ENCODE data around the gene ALG6. TPM values are rescaled to one million over a fixed set of nuclear protein-coding genes. Genes with fewer than 3 reads are reported as not detected.

ALG6 gene
- total and polyA plus RNA-seq, 8 donors = 11.8 to 27.3 (median 23.1) TPM

GRCh38 chr1:63480057-63480456, 112.6 kb downstream of the ALG6 start:
- DNase-seq (no peak), ATAC-seq (no peak)
- intact Hi-C loops (cut with DNase I) = no loop called here
- no peaks in the 10 kb centered on the region for H3K4me1 ChIP-seq
- no peak overlapping the region for H3K27ac ChIP-seq
- TF ChIP-seq CTCF (IDR thresholded peaks at IDR 0.05) = no peak
- no peak overlapping the region for H3K4me3 ChIP-seq
- H3K27me3 ChIP-seq = no peaks in the 10 kb centered on the region
- H3K9me3 ChIP-seq = no peaks in the 10 kb centered on the region
- H3K36me3 ChIP-seq = no peaks in the 10 kb centered on the region

- Histone ChIP-seq H3K27ac (no peak overlapping the region), H3K9me3 (no peaks in the 10 kb centered on the region), H3K4me3 (no peak overlapping the region), H3K36me3 (no peaks in the 10 kb centered on the region), H3K27me3 (no peaks in the 10 kb centered on the region), H3K4me1 (no peaks in the 10 kb centered on the region)
- no peak for TF ChIP-seq CTCF (IDR thresholded peaks at IDR 0.05)
- intact Hi-C loops (cut with DNase I) = no loop called here
- DNase-seq (peak in 2 of 4 donors; percentile 73 to 77), ATAC-seq (peak; percentile 29)
Measured at GRCh38 chr1:63486629-63487028, 119.2 kb downstream of the ALG6 start.

GRCh38 chr1:63487336-63488065, 120.1 kb downstream of the ALG6 start:
- Histone ChIP-seq H3K9me3 (no peaks in the 10 kb centered on the region), H3K27me3 (no peaks in the 10 kb centered on the region), H3K4me1 (no peaks in the 10 kb centered on the region), H3K36me3 (no peaks in the 10 kb centered on the region), H3K27ac (no peak overlapping the region), H3K4me3 (no peak overlapping the region)
- TF ChIP-seq CTCF (IDR thresholded peaks at IDR 0.05) = no peak
- intact Hi-C loops (cut with DNase I) = no loop called here
- DNase-seq = peak in 2 of 4 donors; percentile 87 to 91
- peak; percentile 77 for ATAC-seq

Small RNA genes lying within 50 kb of the gene (microRNA-seq; reads per million reads assigned to microRNA genes)
- 0 reads per million in 2 donors for gene MIR6068

Other genes with a start within 250 kb of the ALG6 start
- not detected for gene FOXD3, start 45.1 kb upstream of the ALG6 start, total RNA-seq
- gene FOXD3, start 45.1 kb upstream of the ALG6 start, polyA plus RNA-seq (ENCODE audit: insufficient read length in 6 of 6) = not detected
- gene ITGB3BP, start 155.6 kb downstream of the ALG6 start, total RNA-seq = 10 to 100 TPM; 16.6 to 19.0 TPM
- gene ITGB3BP, start 155.6 kb downstream of the ALG6 start, polyA plus RNA-seq (ENCODE audit: insufficient read length in 6 of 6) = 10 to 100 TPM; 50.8 to 75.8 (median 72.4) TPM
- gene EFCAB7, start 155.9 kb downstream of the ALG6 start, total RNA-seq = 1 to 10 TPM; 6.8 to 8.8 TPM
- gene EFCAB7, start 155.9 kb downstream of the ALG6 start, polyA plus RNA-seq (ENCODE audit: insufficient read length in 6 of 6) = 10 to 100 TPM; 20.2 to 32.6 (median 25.2) TPM
- gene PGM1, start 225.8 kb downstream of the ALG6 start, total RNA-seq = 10 to 100 TPM; 46.0 to 65.6 TPM
- 10 to 100 TPM; 39.3 to 45.8 (median 41.7) TPM for gene PGM1, start 225.8 kb downstream of the ALG6 start, polyA plus RNA-seq (ENCODE audit: insufficient read length in 6 of 6)

Measured in left lung (tissue), 10 donors.